Loucy (cell line): ENCODE results near the gene MACF1.

Experiments used
- CTCF ChIP-seq: fragments of 200-600 bp; sonication (generic); conservative IDR thresholded peaks from 2 replicates; pipeline ENCODE4 v1.5.1; 2014; ENCODE audit warnings: mild to moderate bottlenecking, antibody characterized with exemption, low read length
- EZH2phosphoT487 ChIP-seq: fragments of 200-600 bp; IDR thresholded peaks from 2 replicates; pipeline ENCODE4 v1.6.1; 2018; ENCODE audit warnings: antibody characterized with exemption, mild to moderate bottlenecking, moderate library complexity, borderline replicate concordance

- TF ChIP-seq CTCF (no peak), EZH2phosphoT487 (no peak)
These were observed 17.0 kb upstream of the MACF1 start for GRCh38 chr1:39187275-39188046.
